IMR-90 (cell line): ENCODE data around the gene SPATA13. TPM values are rescaled to one million over a fixed set of nuclear protein-coding genes. Genes with fewer than 3 reads are reported as not detected.

Experiments used
- ATAC-seq: fragments of 200-7000 bp; cut with Tn5 transposase; 2 replicates; pipeline ENCODE4 v1.9.1; 2020; ENCODE audit warnings: low read depth, mild to moderate bottlenecking, moderate library complexity
- BruUV-seq: library from RNA; stranded (reverse); fragments of 400-500 nt; replicated peaks from 2 replicates; lab custom pipeline; 2021; lab: Mats Ljungman, UMichigan
- CTCF ChIA-PET: fragments of 300-600 bp; formaldehyde crosslinking; extraction: SDS; loops from one replicate; lab custom pipeline; 2021; ENCODE audit warnings: antibody characterized with exemption; lab: Yijun Ruan, JAX
- POLR2A ChIA-PET: fragments of 300-600 bp; sonication (Branson Sonifier 250); formaldehyde crosslinking; loops from one replicate; lab custom pipeline; 2022; ENCODE audit warnings: antibody characterized with exemption; ENCODE audit not compliant: unreplicated experiment; lab: Charles Lee
- DNase-seq: peaks from one replicate; pipeline ENCODE4 v3.0.0; 2013
- H2AFZ ChIP-seq: replicated peaks from 2 replicates; pipeline ENCODE3; 2013; ENCODE audit warnings: low read length, mild to moderate bottlenecking; ENCODE audit not compliant: poor library complexity
- H2AK5ac ChIP-seq: 2 replicates; pipeline ENCODE4 v1.6.1; 2013; ENCODE audit warnings: low read depth, low read length, inconsistent platforms
- H2AK9ac ChIP-seq: replicated peaks from 2 replicates; pipeline ENCODE3; 2013; ENCODE audit warnings: mild to moderate bottlenecking, low read depth, low read length, moderate library complexity; ENCODE audit not compliant: poor library complexity
- H2BK120ac ChIP-seq: 2 replicates; pipeline ENCODE4 v1.6.1; 2013; ENCODE audit warnings: low read depth, low read length, inconsistent platforms
- H2BK15ac ChIP-seq: 3 replicates; pipeline ENCODE4 v1.6.1; 2013; ENCODE audit warnings: low read depth, low read length, inconsistent platforms
- H2BK20ac ChIP-seq: 2 replicates; pipeline ENCODE4 v1.6.1; 2013; ENCODE audit warnings: low read depth, mild to moderate bottlenecking, inconsistent platforms, low read length, moderate library complexity
- H2BK5ac ChIP-seq: 2 replicates; pipeline ENCODE4 v1.6.1; 2013; ENCODE audit warnings: mild to moderate bottlenecking, low read depth, low read length, inconsistent platforms; ENCODE audit not compliant: poor library complexity, severe bottlenecking
- H3K14ac ChIP-seq: replicated peaks from 2 replicates; pipeline ENCODE4 v1.6.1; 2013; ENCODE audit warnings: low read depth, low read length, inconsistent platforms
- H3K18ac ChIP-seq: 2 replicates; pipeline ENCODE4 v1.6.1; 2013; ENCODE audit warnings: low read depth, low read length, control low read depth
- H3K23ac ChIP-seq: 2 replicates; pipeline ENCODE4 v1.6.1; 2013; ENCODE audit warnings: low read depth, low read length, inconsistent platforms
- H3K27ac ChIP-seq: 2 replicates; pipeline ENCODE4 v1.5.1; 2013; ENCODE audit warnings: mild to moderate bottlenecking, control low read depth, low read length; ENCODE audit not compliant: insufficient read depth
- H3K27me3 ChIP-seq: 2 replicates; pipeline ENCODE4 v1.6.1; 2013; ENCODE audit warnings: low read length; ENCODE audit not compliant: control insufficient read depth, insufficient read depth
- H3K36me3 ChIP-seq: 2 replicates; pipeline ENCODE4 v1.6.1; 2013; ENCODE audit warnings: low read length, mixed read lengths; ENCODE audit not compliant: control insufficient read depth, insufficient read depth
- H3K4ac ChIP-seq: 2 replicates; pipeline ENCODE4 v1.6.1; 2013; ENCODE audit warnings: low read depth, low read length, inconsistent platforms
- H3K4me1 ChIP-seq: 2 replicates; pipeline ENCODE4 v1.6.1; 2013; ENCODE audit warnings: low read length, mixed read lengths; ENCODE audit not compliant: control insufficient read depth, insufficient read depth
- H3K4me2 ChIP-seq: 2 replicates; pipeline ENCODE4 v1.6.1; 2013; ENCODE audit warnings: low read depth, mild to moderate bottlenecking, control low read depth, low read length, moderate library complexity
- H3K4me3 ChIP-seq: 2 replicates; pipeline ENCODE4 v1.5.1; 2013; ENCODE audit warnings: low read depth, mild to moderate bottlenecking, control low read depth, low read length, moderate library complexity; ENCODE audit not compliant: insufficient read depth
- H3K56ac ChIP-seq: 2 replicates; pipeline ENCODE4 v1.6.1; 2013; ENCODE audit warnings: low read length, inconsistent platforms; ENCODE audit not compliant: insufficient read depth; ENCODE audit errors: extremely low read depth
- H3K79me1 ChIP-seq, 2 experiments: 2 replicates each; pipeline ENCODE4 v1.6.1; 2013; ENCODE audit warnings: low read length in 2 of 2, inconsistent platforms in 1 of 2, low read depth in 1 of 2
- H3K9ac ChIP-seq: 2 replicates; pipeline ENCODE4 v1.6.1; 2013; ENCODE audit warnings: low read depth, low read length, control low read depth
- H3K9me1 ChIP-seq: 2 replicates; pipeline ENCODE4 v1.6.1; 2013; ENCODE audit warnings: low read length, inconsistent platforms; ENCODE audit not compliant: insufficient read depth
- H3K9me3 ChIP-seq: 2 replicates; pipeline ENCODE4 v1.6.1; 2013; ENCODE audit warnings: low read length; ENCODE audit not compliant: control insufficient read depth, insufficient read depth
- H4K20me1 ChIP-seq: 2 replicates; pipeline ENCODE4 v1.6.1; 2013; ENCODE audit warnings: low read length, inconsistent platforms; ENCODE audit not compliant: insufficient read depth
- H4K5ac ChIP-seq: 2 replicates; pipeline ENCODE4 v1.6.1; 2013; ENCODE audit warnings: mild to moderate bottlenecking, low read depth, low read length, control low read depth
- H4K8ac ChIP-seq, 2 experiments: 2 replicates each; pipeline ENCODE4 v1.6.1; 2013; ENCODE audit warnings: low read depth in 2 of 2, low read length in 2 of 2, control low read depth in 1 of 2, inconsistent platforms in 1 of 2
- H4K91ac ChIP-seq: 2 replicates; pipeline ENCODE4 v1.6.1; 2013; ENCODE audit warnings: low read depth, low read length, inconsistent platforms; ENCODE audit not compliant: insufficient read depth
- SMC3 ChIP-seq: fragments of 150-350 bp; IDR thresholded peaks from 2 replicates; pipeline ENCODE4 v1.6.1; 2016; ENCODE audit warnings: low read depth, mild to moderate bottlenecking, antibody characterized with exemption, low read length, moderate library complexity
- USF2 ChIP-seq: fragments of 150-350 bp; IDR thresholded peaks from 2 replicates; pipeline ENCODE4 v1.6.1; 2017; ENCODE audit warnings: mild to moderate bottlenecking, antibody characterized with exemption, low read length, low read depth
- WGBS, 2 experiments: methylation state at CpG; one replicate each; pipeline versions ENCODE4 v1.1.5 to v1.1.7; 2013; ENCODE audit warnings: missing lambda C conversion rate in 2 of 2; ENCODE audit not compliant: insufficient read length in 1 of 2; ENCODE audit errors: extremely low coverage in 2 of 2; 5-methylcytosine and 5-hydroxymethylcytosine counted together
- dilution Hi-C: fragments of 300-500 bp; cut with HindIII; formaldehyde crosslinking; loops from one replicate; pipeline ENCODE4 v1.14.3; 2018; ENCODE audit warnings: low sequenced_read_pairs; ENCODE audit not compliant: unreplicated experiment
- in situ Hi-C: fragments of 300-500 bp; cut with MboI; formaldehyde crosslinking; loops from 3 replicates; pipeline ENCODE4 v1.14.3; 2019; ENCODE audit warnings: low sequenced_read_pairs, inconsistent platforms, mixed read lengths
- intact Hi-C: fragments of 100-400 bp; cut with micrococcal nuclease; formaldehyde crosslinking; loops from 2 replicates; pipeline ENCODE4 v1.10.0; 2022
- polyA plus RNA-seq, 3 experiments: library from polyadenylated mRNA; depleted of rRNA; stranded (reverse); fragments of >200 nt; gene quantifications; 2 replicates each; pipeline ENCODE4 v1.2.3, GENCODE V29; 2012; ENCODE audit warnings: low replicate concordance in 1 of 3
- total RNA-seq: library from RNA; depleted of rRNA; stranded (reverse); fragments of >200 nt; gene quantifications from 2 replicates; pipeline ENCODE4 v1.2.3, GENCODE V29; 2012

SPATA13 gene
- total and polyA plus RNA-seq, 2 of the 4 experiments (the other 2 are of a cell fraction): 10.5 to 12.5 TPM

- no peak overlapping the region for H2BK15ac ChIP-seq
- H3K18ac ChIP-seq: no peak overlapping the region
- no peak overlapping the region for H4K5ac ChIP-seq
- peaks cover 2% of the 10 kb centered on the region; the same call in 1 of the 2 replicates for H3K36me3 ChIP-seq
- H3K56ac ChIP-seq: no peak overlapping the region
- CTCF ChIA-PET: no interaction called here
- no peak overlapping the region for H3K27ac ChIP-seq
- H3K4me1 ChIP-seq: peaks cover 11% of the 10 kb centered on the region
- no peak overlapping the region for H4K91ac ChIP-seq
- no peak overlapping the region for H4K8ac ChIP-seq
- no peak for TF ChIP-seq SMC3
- no peak for TF ChIP-seq USF2
- H4K20me1 ChIP-seq: peaks cover 9% of the 10 kb centered on the region; the same call in 1 of the 2 replicates
- H2BK5ac ChIP-seq: no peak overlapping the region
- H3K4me3 ChIP-seq: no peak overlapping the region
- DNase-seq: no peak
- H3K14ac ChIP-seq: no peak overlapping the region
- intact Hi-C loops (no loop called here), dilution Hi-C loops (no loop called here), in situ Hi-C loops (no loop called here)
- H3K79me1 ChIP-seq: peaks cover 43 to 68% of the 10 kb centered on the region in 2 experiments
- peaks cover 13% of the 10 kb centered on the region for H3K9me1 ChIP-seq
- BruUV-seq: no TSS peak
- H3K4me2 ChIP-seq: no peak overlapping the region
- WGBS, 2 experiments: no CpG with 5 or more reads among the region's 4 CpGs
- H2BK120ac ChIP-seq: no peak overlapping the region
- H2AK5ac ChIP-seq: no peak overlapping the region
- no peaks in the 10 kb centered on the region for H3K27me3 ChIP-seq
- H3K9me3 ChIP-seq: no peaks in the 10 kb centered on the region
- ATAC-seq: no peak
- H3K23ac ChIP-seq: no peak overlapping the region
- H2AFZ ChIP-seq: no peak overlapping the region
- POLR2A ChIA-PET: no interaction called here
- no peak overlapping the region for H3K4ac ChIP-seq
- H2AK9ac ChIP-seq: no peak overlapping the region
- no peak overlapping the region for H2BK20ac ChIP-seq
- H3K9ac ChIP-seq: no peak overlapping the region
These were observed 11.6 kb downstream of the SPATA13 start for GRCh38 chr13:24172071-24172470.
